Left hindlimb (tissue), 1 donor: ENCODE data around the gene IDH1.
A peak's percentile ranks its signal among the peaks of the same experiment; 100 is the strongest.
"Not testable (repeated sequence)": the region's sequence is repeated elsewhere in the genome, so short reads cannot be mapped to it uniquely, and the experiment has no call there.

Experiments used
- DNase-seq: peaks from one replicate; pipeline ENCODE4 v3.0.0-alpha.2; 2018

IDH1 gene

GRCh38 chr2:208256192-208256782, 1.4 kb upstream of the IDH1 start:
- DNase-seq = no peak

- DNase-seq = no peak
Observed at GRCh38 chr2:208255557-208256106, 761 bp upstream of the IDH1 start.

- DNase-seq = peak; percentile 89
Observed at GRCh38 chr2:208254118-208254870, 577 bp downstream of the IDH1 start.

GRCh38 chr2:208253600-208254117, 1.2 kb downstream of the IDH1 start:
- no peak for DNase-seq

GRCh38 chr2:208252716-208253492, 2.0 kb downstream of the IDH1 start:
- no peak for DNase-seq

GRCh38 chr2:208251098-208251497, 3.8 kb downstream of the IDH1 start:
- DNase-seq = no peak

- DNase-seq = no peak
Observed at GRCh38 chr2:208250388-208250787, 4.5 kb downstream of the IDH1 start.

- no peak for DNase-seq
Observed at GRCh38 chr2:208249296-208249695, 5.6 kb downstream of the IDH1 start.

GRCh38 chr2:208248601-208249000, 6.3 kb downstream of the IDH1 start:
- no peak for DNase-seq

GRCh38 chr2:208245746-208246145, 9.1 kb downstream of the IDH1 start:
- no peak for DNase-seq

- no peak for DNase-seq
Observed at GRCh38 chr2:208244422-208244821, 10.4 kb downstream of the IDH1 start.

GRCh38 chr2:208240619-208241209, 14.2 kb downstream of the IDH1 start:
- DNase-seq = no peak

- no peak for DNase-seq
Observed at GRCh38 chr2:208239770-208240493, 14.9 kb downstream of the IDH1 start.

GRCh38 chr2:208235860-208236259, 19.0 kb downstream of the IDH1 start:
- no peak for DNase-seq

- DNase-seq = no peak
Observed at GRCh38 chr2:208234786-208235185, 20.1 kb downstream of the IDH1 start.

GRCh38 chr2:208228476-208228875, 26.4 kb downstream of the IDH1 start:
- no peak for DNase-seq

- DNase-seq = no peak
Observed at GRCh38 chr2:208227581-208228232, 27.2 kb downstream of the IDH1 start.

GRCh38 chr2:208224802-208225201, 30.1 kb downstream of the IDH1 start:
- DNase-seq = no peak

GRCh38 chr2:208222351-208222750, 32.5 kb downstream of the IDH1 start:
- no peak for DNase-seq

GRCh38 chr2:208221873-208222272, 33.0 kb downstream of the IDH1 start:
- DNase-seq = not testable (repeated sequence)

- DNase-seq = no peak
Observed at GRCh38 chr2:208210688-208211451, 44.0 kb downstream of the IDH1 start.
